Left cardiac atrium (tissue), 4 donors: Measurements from ENCODE around the gene SHB. TPM values are rescaled to one million over a fixed set of nuclear protein-coding genes. Genes with fewer than 3 reads are reported as not detected.
"Not testable (repeated sequence)": the region's sequence is repeated elsewhere in the genome, so short reads cannot be mapped to it uniquely, and the experiment has no call there.

Source experiments
- ATAC-seq, 2 donors: fragments of 200-7000 bp; cut with Tn5 transposase; one replicate each; pipeline ENCODE4 v1.9.1; 2020; ENCODE audit warnings: mild to moderate bottlenecking in 2 of 2, moderate library complexity in 2 of 2
- DNase-seq: peaks from one replicate; pipeline ENCODE4 v3.0.0-alpha.2; 2020
- intact Hi-C, 2 donors: fragments of 100-400 bp; cut with DNase I; formaldehyde crosslinking; loops; one replicate each; pipeline versions ENCODE4 v1.14.1 to v1.15.1; 2022 to 2023
- total RNA-seq, 2 donors: library from RNA; stranded (reverse); fragmentation: NEBNext Ultra II Directional; extraction: Animal tissue kit (Norgen Biotek cat#: 25700); gene quantifications; one replicate each; pipeline ENCODE4 v1.2.1, GENCODE V29; 2021
- donor health status: DM: no; HTN: yes; CAD: no.
- donor health status: DM: no; HTN: yes; CAD: no; lungs with severe emphysema.
- donor health status: DM: yes; HTN: yes; CAD: no.
- donor health status: Dilated cardiomyopathy.

The SHB gene
- total RNA-seq, 2 donors from 2014 or later = 20.3 to 34.6 TPM

DNA sequence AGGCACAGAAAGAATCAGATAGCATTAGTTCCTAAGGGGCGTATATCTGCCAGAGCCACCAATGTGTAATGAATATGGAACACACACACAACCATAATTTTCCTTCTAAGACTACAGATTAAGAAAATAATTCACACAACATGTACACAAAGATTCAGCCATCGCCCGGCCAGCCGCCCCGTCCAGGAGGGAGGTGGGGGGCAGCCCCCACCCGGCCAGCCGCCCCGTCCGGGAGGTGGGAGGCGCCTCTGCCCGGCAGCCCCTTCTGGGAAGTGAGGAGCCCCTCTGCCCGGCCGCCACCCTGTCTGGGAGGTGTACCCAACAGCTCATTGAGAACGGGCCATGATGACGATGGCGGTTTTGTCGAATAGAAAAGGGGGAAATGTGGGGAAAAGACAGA, 178.0 kb downstream of the SHB start:
- ATAC-seq, DNase-seq, intact Hi-C loops: not testable (repeated sequence)

- ATAC-seq = no peak
- no peak for DNase-seq
- intact Hi-C loops = no loop called here
Observed at GRCh38 chr9:37889536-37889935, 179.5 kb downstream of the SHB start.

- DNase-seq, ATAC-seq, intact Hi-C loops: not testable (repeated sequence)
Observed at GRCh38 chr9:37887977-37888583, 180.9 kb downstream of the SHB start.

- intact Hi-C loops = no loop called here
- DNase-seq = no peak
- no peak for ATAC-seq
Observed at GRCh38 chr9:37880916-37881479, 188.0 kb downstream of the SHB start.

DNA sequence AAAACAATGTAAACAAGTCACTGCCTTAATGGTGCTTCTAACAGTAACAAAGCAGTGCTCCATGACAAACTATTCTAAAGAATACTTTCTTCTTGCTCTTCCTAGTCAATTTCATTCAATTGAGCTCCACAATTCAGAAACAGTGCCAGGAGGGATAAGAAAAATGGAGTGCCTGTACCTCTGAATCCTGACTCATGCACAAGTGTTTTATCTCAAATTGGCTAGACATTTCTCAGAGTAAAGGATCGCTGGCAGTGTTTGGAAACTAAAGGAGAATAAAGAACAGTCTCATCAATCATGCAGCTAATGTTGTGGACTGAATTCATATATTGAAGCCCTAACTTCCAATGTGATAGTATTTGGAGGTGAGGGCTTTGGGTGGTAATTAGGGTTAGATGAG, 192.7 kb downstream of the SHB start:
- ATAC-seq (no peak), DNase-seq (no peak)
- intact Hi-C loops = no loop called here

DNA sequence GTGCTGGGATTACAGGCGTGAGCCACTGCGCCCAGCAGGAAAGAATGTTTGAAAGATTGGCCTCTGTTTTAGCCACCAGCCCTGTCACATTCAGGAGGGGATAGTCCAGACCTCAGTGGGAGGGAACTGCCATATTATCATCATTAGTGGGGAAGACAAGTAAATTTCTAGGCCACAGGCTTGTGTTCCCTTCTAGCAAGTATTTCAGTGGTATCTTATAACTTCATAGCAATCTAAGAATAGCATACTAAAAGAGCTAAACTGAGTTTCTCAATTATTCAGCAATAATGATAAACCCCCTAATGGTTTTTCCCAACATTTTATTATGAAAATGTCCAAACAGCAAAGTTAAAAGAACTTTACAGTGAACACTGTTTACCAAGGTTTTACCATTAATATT, 195.1 kb downstream of the SHB start:
- no peak for ATAC-seq
- DNase-seq = no peak
- intact Hi-C loops = no loop called here

DNA sequence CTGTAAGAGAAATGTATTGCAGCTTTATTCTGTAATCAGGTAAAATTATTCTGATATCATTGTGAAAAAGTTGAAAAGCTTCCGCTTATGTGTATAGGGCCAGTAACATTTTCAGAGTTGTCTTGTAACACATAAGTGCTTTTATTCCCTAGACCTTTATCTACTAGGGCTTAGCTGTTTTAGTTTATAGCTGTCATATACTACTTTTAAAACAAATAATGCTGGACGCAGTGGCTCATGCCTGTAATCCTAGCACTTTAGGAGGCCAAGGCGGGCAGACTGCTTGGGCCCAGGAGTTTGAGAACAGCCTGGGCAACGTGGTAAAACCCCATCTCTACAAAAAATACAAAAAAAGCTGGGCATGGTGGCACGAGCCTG, 198.2 kb downstream of the SHB start:
- ATAC-seq (no peak), DNase-seq (no peak)
- intact Hi-C loops = no loop called here

DNA sequence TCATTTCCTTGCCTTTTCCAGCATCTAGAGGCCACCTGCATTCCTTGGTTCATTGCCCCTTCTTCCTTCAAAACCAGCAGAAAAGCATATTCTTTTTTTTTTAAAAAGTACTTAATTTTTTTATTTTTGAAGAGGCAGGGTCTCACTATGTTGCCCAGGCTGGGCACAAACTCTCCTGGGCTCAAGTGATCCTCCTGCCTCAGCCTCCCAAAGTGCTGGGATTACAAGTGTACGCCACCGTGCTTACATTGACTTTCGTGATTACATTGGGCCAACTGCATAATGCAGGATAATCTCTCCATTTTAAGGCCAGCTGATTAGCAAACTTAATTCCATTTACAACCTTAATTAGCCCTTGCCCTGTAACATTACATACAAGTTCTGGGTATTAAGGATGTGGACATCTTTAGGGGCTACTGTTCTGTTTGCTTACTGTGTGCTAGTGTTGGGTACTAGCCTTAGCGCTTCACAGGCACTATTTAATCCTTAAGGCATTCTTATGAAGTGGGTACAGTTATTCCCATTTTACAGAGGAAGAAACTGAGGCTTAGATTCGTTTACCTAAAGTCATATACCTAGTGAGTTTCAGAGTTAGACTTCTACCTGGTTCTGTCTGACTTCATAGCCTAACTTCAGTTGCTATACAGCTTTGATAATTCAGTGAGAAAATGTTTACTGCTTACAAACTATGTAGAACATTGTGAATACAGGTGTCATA, 198.8 kb downstream of the SHB start:
- ATAC-seq = no peak
- intact Hi-C loops = no loop called here
- no peak for DNase-seq

Other genes starting within 250 kb of the SHB start
- 10 to 100 TPM; 30.2 to 30.3 TPM for gene SLC25A51, start 165.1 kb downstream of the SHB start, total RNA-seq